GM19438 (cell line): ENCODE data around the gene DIAPH3.

Source experiments
- ATAC-seq: cut with Tn5 transposase; IDR thresholded peaks from one replicate; pipeline ENCODE4 v1.9.1; 2021; ENCODE audit warnings: low read depth; ENCODE audit not compliant: unreplicated experiment

Gene DIAPH3

DNA sequence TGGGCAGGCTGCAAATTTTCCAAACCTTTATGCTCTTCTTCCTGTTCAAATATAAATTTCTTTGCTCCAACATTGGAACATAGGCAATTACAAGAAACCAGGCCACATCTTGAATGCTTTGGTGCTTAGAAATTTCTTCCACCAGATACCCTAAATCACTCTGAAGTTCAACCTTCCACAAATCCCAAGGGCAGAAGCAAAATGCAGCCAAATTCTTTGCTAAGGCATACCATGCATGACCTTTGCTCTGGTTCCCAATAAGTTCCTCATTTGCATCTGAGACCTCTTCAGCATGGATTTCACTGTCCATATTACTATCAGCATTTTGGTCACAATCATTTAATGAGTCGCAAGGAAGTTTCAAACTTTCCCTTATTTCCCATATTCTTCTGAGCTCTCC is 130.9 kb downstream of the DIAPH3 start:
- no peak for ATAC-seq

DNA sequence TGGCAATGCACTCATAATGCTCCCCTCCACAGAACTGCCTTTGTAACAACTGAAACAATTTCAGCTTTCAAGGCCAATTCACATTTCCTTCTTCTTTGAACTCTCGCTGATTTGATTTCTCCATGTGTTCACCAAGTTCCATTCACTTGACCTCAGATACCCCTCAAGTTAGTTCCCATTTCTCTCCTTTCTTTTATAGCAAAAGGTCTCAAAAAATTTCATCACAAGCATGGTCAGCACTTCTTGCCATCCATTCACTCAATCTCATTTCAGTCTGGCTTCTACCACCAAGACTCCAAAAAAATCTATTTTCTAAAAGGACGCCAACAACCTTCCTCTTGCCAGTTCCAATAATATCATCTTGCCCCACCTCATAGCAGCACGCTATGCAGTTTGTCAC is 135.7 kb downstream of the DIAPH3 start:
- no peak for ATAC-seq

DNA sequence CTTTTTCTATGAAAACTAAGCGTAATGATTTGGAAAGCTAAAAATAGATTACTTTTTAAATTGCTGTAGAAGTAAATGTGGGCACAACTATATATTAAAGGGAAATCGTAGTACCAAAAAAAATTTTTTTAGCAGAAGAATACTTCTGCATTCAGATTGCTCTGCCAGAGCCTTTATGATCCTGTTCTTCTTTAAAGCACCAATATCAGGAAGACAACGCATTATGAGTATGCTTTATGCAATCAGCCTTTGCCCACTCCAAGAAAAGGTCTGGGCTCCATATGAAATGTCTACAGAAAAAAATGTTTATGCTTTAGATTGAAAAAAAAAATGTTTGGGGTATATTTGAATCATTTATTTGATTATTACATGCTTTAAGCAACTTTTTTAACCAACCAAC is 137.4 kb downstream of the DIAPH3 start:
- no peak for ATAC-seq

DNA sequence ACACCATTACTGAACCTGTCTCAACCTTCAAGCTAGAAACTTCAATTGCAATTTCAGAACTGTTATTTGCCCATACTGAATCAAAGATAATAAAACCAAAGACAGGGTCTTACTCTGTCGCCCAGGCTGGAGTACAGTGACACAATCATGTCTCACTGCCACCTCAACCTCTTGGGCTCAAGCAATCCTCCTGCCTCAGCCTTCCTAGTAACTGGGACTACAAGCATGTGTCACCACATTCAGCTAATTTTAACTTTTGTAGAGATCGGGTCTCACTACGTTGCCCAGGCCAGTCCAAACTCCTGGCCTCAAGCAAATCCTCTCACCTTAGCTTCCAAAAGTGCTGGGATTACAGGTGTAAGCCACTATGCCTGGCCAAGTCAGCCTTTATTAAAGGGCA is 143.4 kb downstream of the DIAPH3 start:
- no peak for ATAC-seq

DNA sequence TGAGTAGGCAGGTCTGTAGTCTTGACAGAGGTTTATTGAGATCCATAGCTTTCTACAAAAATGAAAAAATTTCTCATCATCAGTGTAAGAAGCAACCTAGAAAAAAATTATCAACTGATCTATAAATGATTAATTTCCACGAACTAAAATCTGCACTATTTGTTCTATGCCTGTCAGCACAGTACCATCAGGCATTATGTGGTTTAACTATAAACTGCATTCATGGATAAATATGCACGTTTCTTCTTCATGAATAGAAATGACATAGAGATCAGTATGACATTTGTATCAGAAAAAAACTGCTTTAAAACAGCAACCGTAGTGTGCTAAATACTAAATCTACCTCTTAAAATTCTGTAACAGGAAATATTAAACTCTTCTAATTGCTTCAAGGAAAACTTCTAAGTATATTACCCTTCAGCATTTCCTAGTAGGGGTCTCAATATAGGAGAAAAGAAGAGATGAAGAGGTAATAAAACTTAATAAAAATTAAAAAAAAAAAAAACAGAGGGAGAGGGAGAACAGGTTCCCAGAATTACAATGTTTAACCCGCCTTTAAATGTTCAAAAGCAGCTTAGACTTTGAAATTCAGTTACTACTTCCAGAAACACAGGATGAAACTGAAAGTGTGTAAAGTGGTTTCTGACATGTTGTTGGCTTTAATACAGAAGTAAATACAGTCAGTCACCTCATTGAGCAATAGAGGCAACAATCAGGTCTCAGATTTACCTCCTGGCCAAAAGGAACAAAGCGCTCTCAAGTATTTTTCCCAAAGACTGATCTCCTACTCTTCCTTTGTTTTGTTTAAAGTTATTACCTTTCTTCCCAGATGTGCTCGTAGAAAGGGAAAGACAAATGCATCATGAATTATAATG is 144.4 kb downstream of the DIAPH3 start:
- ATAC-seq = peak; percentile 80

DNA sequence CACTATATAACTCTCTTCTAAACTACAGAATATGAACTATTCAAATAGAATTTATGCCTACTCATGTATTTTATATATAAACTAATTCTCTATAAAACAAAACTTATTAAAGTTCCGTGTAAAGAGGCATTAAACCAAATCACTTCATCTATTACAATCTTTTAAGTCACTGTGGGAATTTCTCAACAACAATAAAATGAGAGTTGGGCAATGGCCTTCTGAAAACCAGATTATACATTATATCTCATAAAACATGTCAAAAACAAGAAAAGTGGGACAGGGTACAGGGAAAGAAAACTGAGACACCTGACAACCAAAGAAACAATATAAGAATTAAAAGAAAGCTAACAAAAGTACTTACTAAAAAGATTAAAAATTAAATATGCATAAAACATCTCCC is 145.2 kb downstream of the DIAPH3 start:
- no peak for ATAC-seq

DNA sequence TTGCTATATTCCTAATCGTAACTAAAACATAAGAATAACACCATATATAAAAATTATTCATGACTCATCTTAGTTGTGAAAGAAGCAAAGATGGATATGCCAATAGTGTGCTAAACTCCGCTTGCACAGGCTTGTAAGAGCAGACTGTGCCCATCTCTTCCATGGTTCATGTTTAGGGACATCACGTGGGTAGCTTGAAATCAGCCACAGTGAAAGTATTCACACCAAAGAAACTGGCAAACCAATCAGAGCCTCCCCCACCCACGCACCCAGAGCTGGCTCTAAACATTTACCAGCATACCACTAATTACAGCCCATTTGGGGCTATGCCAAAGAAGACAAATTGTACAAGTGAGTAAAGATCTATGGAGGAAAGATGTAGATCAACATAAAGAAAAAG is 147.5 kb downstream of the DIAPH3 start:
- ATAC-seq = no peak

DNA sequence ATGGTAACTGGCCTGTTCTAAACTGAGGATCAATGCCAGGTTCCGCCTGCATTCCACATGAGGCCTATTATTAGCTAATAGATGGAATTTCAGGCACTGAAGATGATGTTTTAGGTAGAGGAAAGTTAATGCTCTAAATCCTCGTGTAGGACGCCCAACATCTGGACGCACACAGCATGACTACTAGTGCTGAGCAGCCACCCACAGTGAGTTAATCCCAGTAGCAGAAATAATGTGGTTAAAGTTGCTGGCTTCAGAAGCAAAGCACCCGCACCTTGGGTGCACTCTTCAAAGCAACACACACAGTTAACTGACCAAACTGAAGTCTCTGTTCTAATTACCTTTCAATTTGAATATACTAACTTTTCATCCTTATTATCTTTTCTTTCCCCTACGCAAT is 150.6 kb downstream of the DIAPH3 start:
- ATAC-seq = no peak

DNA sequence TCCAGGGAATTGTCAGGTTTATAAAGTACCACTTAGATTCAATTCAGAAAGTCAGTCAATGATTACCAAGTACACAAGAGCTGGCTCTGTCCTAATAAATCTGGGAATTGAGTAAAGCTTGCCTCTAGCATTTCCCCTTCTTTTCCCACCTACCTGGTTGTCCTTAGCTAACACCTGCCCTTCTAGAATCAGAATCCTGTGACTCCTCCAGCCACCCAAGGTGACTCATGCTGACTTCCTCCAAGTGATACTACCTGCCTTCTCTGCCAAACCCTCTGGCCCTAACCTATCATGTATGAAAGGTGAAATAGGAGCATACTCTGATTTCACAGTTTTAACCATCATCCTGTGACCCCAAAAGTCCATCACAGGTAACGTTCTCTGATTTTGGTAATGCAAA is 151.2 kb downstream of the DIAPH3 start:
- no peak for ATAC-seq

DNA sequence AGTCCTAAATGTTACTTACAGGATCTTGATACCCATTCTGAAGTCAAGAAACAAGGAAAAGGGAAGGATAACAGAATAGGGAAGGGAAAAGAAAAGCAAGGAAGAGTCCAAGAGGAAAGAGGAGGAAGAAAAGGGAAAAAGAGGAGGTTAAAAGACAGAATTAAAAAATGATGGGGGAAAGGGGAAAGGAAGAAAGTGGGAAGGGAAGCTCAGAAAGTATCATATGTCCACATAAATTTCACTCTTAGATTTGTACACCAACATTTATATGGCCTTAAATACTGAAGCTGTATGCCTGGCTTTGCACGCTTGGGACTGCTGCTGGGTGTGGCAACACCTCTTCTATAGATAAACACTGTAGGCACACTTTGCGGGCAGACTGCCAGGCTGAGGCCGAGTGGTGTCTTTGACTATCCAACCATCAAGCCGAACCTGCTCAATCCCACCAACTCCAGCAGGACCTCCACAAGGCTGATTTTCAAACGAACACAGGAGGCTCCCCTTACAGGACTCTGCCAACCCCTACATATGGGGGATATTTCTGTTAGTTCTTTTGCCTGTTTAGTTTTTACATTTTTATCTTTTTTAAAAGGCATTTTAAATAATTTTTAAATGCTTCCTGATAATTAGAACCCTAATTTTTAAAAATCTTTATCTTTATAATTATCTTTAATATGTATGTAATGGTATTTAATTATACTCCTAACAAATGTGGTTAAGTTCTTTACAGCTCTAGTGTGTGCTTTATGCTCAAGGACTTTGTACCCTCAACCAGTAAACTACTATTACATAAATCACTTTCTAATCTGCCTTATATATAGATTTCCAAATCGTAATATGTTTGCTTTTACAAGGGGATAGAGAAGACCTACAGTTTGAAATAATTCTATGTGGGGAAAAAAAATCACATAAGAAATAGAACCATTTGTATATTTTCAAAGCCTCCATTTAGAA is 154.2 kb downstream of the DIAPH3 start:
- ATAC-seq = no peak

DNA sequence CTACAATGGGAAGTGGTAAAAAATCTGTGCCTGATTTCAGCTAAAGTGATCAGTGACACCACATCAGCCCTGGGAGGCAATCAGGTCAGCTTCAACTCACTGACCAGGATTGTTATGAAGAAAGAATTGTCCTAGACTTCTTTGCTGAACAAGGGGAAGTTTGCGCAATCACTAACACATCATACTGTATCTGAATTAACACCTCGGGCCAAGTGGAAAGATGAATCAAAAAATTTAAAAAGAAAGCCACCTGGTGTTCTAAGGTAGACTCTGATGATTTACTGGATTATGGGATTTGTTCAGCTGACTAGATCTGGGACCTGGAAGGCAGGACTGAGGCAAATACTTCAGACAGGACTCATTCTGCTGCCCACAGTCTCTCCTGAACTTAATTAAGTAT is 161.8 kb downstream of the DIAPH3 start:
- ATAC-seq = no peak

DNA sequence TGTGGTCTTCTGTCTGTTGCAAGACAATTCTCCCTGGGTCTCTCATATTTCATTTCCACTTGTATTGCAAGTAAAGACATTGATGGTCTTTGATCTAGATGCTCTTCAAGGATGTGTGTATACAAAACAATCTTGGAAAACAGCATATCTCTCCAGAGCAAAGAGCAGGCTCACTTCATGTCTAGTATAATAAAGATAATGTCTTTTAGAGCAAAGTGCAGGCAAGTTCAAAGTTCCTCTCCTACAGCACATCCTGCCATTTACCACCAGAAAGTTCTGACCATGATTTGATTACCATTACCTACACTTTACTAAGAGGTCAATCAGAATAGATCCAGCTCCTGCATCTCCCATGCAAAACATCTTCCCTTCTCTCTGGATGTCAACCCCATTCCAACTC is 162.8 kb downstream of the DIAPH3 start:
- ATAC-seq = no peak

DNA sequence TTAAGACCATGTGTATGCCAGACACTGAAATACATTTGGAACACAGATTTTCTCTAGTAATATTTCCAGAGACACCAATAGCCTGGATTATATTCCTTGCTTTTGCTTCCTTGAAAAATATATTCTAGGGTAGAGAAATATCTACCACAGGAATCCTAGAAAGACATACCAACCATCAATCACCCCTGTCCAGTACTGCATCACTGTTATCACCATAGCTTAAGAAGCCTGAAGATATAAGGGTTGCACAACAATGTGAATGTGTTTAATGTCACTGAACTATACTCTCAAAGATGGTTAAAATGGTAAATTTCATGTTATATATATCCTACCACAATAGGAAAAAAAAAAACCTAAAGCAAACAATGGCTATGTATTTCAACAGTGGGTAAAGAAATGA is 163.6 kb downstream of the DIAPH3 start:
- ATAC-seq = no peak

DNA sequence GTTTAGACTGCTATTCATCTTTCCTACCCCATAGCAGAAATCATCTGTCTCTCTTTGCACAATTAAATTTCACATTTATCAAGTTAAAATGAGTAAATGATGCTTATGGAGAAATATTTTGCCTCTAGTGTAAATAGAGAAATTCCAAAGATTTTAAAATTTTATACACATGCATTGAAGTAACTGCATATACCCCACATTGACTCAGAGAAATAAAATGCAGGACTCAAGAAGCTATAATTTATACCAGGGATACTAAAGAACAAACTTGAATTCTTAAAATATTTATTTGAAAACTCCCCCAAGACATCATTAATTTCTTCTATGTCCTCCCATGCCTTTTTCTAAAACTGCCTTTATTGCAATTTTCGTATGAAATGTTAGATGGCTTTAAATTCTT is 165.8 kb downstream of the DIAPH3 start:
- no peak for ATAC-seq

DNA sequence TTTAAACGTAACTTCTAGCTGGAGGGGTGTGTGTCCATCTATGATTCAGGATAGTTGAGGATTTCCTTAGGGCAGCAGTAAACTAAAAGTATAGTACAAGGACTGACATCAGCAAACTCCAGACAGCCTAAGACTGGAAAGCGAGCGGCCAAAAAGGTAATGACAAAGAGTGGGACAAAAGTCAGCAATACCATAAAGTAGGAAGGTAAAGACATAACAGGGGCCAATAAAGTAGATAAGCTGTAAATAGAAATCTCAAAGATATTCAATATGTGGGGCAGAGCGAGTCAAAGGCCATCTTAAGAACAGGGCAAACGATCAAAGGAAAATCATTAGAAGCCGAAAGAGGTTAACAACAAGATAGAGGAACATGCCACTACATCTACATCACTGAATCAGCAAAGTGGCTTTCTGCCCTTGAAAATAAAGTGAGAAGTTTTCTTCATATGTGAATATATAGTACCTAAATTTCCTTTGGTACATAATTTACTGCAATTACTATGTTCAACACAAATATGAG is 167.2 kb downstream of the DIAPH3 start:
- ATAC-seq = no peak

DNA sequence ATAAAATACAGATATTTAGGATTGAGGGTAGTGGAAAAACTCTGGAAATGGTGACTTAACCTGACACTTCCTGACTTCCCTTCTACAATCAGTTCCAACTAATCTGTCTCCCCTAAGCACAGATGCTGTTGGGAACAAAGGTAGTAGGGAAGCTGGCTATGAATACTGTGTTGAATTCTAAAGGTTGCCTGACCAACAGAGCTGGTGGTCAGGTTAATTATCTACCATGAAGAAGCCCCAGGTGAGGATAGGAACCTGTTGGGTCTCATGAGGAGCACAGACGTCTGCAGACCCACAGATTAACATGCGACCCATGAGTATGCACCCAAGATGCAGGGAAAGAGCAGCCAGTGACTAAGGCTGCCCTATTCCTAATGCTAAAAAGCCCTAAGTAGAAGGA is 172.3 kb downstream of the DIAPH3 start:
- no peak for ATAC-seq

DNA sequence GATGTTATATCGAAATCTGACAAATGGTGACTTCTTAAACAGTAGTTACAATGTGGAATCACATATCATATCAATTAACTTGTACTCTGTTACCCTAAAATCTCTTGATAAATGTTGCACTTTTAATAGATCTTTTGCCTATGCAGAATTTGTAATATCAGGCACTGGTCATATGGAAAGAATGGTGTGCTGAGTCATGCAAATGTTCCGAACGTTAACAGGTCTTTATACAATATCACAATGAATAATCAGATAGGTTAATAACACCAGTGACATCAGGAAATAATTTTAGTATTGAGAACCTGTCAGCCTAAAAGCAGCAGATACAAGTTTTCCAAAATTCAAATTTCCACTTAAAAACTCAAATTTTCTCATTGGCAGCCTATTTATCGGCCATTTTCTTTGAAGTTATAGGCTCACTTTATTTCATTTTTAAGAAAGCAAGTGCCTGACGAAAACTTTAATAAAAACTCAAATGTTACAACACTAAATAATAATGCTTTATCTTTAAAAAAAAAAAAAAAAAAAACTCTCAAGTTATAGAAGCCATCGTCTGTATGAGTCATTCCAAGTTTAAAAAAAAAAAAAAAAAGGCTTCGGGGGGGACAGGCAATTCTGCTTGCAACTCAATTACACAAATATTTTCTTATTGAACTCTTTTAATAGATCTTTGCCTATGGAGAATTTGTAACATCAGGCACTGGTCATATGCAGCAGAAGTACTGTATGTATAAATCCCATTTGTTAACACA is 180.9 kb downstream of the DIAPH3 start:
- no peak for ATAC-seq

DNA sequence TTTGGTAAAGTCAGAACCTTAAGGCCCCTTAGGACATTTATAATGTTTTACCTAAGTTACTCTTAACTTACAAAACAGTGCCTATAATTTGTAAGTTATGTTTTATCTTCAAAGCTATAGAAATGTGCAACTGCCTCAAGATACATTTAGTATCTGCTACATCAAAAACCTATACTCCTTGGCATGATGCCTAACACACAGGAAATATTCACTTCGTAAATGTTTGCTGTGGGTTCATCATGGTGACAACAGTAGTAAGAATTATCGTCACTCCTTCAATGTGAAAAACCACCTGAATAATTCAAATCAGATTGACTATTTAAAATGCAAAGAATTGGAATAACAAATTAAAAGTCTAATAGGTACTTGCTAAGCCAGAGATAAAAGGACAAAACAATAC is 184.1 kb downstream of the DIAPH3 start:
- ATAC-seq = no peak

DNA sequence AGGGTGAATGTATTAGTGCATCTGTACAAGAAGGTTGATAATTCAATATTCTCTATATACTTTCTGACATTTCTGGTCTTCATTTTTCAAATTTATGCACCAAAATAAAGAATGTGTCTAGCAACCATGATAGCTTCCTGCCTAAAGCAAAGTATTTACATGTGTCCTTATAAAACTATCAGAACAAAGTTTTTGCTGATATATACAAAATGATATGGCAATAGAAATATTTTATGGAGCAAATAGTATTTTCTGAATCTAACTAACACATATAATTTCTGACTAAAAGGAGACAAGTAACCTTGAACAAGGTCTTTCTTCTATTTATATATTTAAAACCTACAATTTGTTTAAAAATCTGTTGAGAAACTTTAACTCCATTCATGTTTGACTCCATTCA is 184.9 kb downstream of the DIAPH3 start:
- no peak for ATAC-seq

DNA sequence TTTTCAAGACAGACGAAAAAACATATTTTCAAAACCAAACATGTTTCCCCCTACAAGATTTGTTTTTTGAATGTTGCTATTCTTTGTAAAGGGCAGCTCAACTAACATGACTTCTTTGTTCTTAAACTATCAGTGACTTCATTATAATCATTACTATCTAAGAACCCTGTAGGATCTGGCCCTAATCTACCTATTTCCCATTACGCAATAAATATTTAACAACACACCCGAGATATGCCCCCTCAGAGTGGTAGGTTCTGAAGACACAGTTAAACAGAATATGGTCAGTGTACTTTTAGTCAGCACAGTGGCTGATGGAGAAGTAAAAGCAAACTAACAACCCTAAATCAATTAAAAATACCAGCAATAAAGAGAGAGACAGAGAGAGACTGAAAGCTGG is 186.9 kb downstream of the DIAPH3 start:
- ATAC-seq = no peak
